Kidney (tissue), 14 donors: ENCODE measurements around the gene PSMB9. TPM values are rescaled to one million over a fixed set of nuclear protein-coding genes. Genes with fewer than 3 reads are reported as not detected.

ENCODE experiments used
- DNase-seq, 5 donors: peaks; one replicate each; pipeline ENCODE4 v3.0.0-alpha.2; 2013 to 2020
- FAIRE-seq: peaks from 2 replicates; lab custom pipeline; 2012; peaks lifted over from hg19 to GRCh38; lab: Jason Lieb, UNC
- H3K27ac ChIP-seq, 2 donors: one replicate each; pipeline ENCODE4 v1.7.0; 2013; ENCODE audit warnings: low read depth in 2 of 2, low read length in 2 of 2, inconsistent platforms in 1 of 2
- H3K27me3 ChIP-seq: one replicate; pipeline ENCODE4 v1.7.1; 2013; ENCODE audit warnings: low read length, inconsistent platforms; ENCODE audit not compliant: control insufficient read depth, insufficient read depth
- H3K36me3 ChIP-seq, 3 donors: one replicate each; pipeline versions ENCODE4 v1.7.0 to v1.7.1; 2013; ENCODE audit warnings: low read length in 3 of 3, control low read depth in 1 of 3, inconsistent platforms in 1 of 3; ENCODE audit not compliant: insufficient read depth in 3 of 3, control insufficient read depth in 2 of 3
- H3K4me1 ChIP-seq, 3 donors: one replicate each; pipeline versions ENCODE4 v1.7.0 to v1.7.1; 2013; ENCODE audit warnings: low read length in 3 of 3, inconsistent platforms in 1 of 3, low read depth in 1 of 3; ENCODE audit not compliant: control insufficient read depth in 2 of 3, insufficient read depth in 2 of 3
- H3K4me3 ChIP-seq, 3 donors: one replicate each; pipeline versions ENCODE4 v1.7.0 to v1.8.1; 2013; ENCODE audit warnings: low read length in 3 of 3, control low read depth in 1 of 3, inconsistent platforms in 1 of 3
- H3K9ac ChIP-seq, 3 donors: one replicate each; pipeline versions ENCODE4 v1.7.0 to v1.7.1; 2013; ENCODE audit warnings: low read length in 3 of 3, control low read depth in 1 of 3, inconsistent platforms in 1 of 3
- H3K9me3 ChIP-seq, 3 donors: one replicate each; pipeline versions ENCODE4 v1.7.0 to v1.7.1; 2013; ENCODE audit warnings: low read length in 3 of 3, control low read depth in 1 of 3, inconsistent platforms in 1 of 3; ENCODE audit not compliant: control insufficient read depth in 2 of 3, insufficient read depth in 1 of 3
- intact Hi-C: fragments of 100-400 bp; cut with DNase I; formaldehyde crosslinking; loops from one replicate; pipeline ENCODE4 v1.11.1; 2022
- polyA plus RNA-seq: library from polyadenylated mRNA; stranded (reverse); fragments of 350-450 nt; fragmentation: Illumina TruSeq; extraction: RNeasy Lipid Tissue Mini Kit (QIAGEN cat#74804); gene quantifications from one replicate; pipeline ENCODE4 v1.2.3, GENCODE V29; 2014; ENCODE audit warnings: low read depth, low replicate concordance; ENCODE audit not compliant: insufficient read depth
- total RNA-seq: library from RNA; stranded (reverse); fragmentation: NEBNext Ultra II Directional; extraction: Animal tissue kit (Norgen Biotek cat#: 25700); gene quantifications from one replicate; pipeline ENCODE4 v1.2.1, GENCODE V29; 2021
- TF ChIP-seq, protein P1 (sequence below): IDR thresholded peaks from 3 replicates; pipeline ENCODE4 v1.5.1; 2012; ENCODE audit warnings: mild to moderate bottlenecking, moderate library complexity, borderline replicate concordance; ENCODE audit not compliant: insufficient read depth; ENCODE audit errors: extremely low read depth
- donor health status: control.
- donor health status: control.
- donor health status: control.
- donor health status: control.
- donor health status: control.
- donor health status: DM: yes; HTN: yes; CAD: no.
- donor health status: Normal renal cell carcinoma (clear cell type).

Gene PSMB9
- total and polyA plus RNA-seq, 2 donors from 2014 or later: 52.8 to 56.6 TPM

DNA sequence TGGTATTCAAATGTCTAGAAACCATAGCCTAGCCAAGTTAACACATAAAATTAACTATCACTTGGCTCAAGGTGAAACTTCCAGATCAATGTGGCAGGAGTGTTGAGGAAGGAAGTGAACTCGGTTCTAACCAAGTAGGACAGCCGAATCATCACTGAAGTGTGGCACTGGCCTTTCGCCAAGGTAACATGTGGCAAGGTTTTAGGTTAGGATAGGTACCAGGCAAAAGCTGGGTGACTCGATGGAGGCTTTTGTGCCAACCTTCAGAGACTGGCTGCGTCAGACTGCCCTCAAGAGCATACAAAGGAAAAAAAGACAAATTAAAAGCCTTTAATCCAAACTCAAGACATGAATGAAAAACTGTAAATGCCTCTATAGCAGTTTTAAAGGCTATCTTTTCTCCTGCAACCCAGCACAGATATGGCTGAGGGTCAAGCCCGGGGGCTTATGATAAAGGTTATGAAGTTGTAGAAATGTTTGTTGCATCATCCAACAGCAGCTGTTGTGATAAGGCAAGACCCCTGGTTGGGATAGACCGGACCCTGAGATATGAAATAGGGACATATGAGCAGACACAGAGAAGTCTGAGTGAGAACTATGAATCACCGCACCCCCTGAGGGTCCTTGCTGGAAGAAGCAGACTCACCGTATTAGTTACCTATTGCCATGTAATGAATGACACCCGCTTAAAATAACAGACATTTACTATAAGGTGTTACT lies 11.9 kb downstream of the PSMB9 start:
- FAIRE-seq (no peak), DNase-seq (no peak)
- peaks cover 0 to 5% (median 0%) of the 10 kb centered on the region in 3 donors for H3K4me1 ChIP-seq
- intact Hi-C loops: no loop called here
- no peaks in the 10 kb centered on the region for H3K36me3 ChIP-seq
- TF ChIP-seq, protein P1, sequence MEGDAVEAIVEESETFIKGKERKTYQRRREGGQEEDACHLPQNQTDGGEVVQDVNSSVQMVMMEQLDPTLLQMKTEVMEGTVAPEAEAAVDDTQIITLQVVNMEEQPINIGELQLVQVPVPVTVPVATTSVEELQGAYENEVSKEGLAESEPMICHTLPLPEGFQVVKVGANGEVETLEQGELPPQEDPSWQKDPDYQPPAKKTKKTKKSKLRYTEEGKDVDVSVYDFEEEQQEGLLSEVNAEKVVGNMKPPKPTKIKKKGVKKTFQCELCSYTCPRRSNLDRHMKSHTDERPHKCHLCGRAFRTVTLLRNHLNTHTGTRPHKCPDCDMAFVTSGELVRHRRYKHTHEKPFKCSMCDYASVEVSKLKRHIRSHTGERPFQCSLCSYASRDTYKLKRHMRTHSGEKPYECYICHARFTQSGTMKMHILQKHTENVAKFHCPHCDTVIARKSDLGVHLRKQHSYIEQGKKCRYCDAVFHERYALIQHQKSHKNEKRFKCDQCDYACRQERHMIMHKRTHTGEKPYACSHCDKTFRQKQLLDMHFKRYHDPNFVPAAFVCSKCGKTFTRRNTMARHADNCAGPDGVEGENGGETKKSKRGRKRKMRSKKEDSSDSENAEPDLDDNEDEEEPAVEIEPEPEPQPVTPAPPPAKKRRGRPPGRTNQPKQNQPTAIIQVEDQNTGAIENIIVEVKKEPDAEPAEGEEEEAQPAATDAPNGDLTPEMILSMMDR: no peak
- H3K27ac ChIP-seq: no peak overlapping the region
- H3K27me3 ChIP-seq: peaks cover 4% of the 10 kb centered on the region
- H3K9me3 ChIP-seq: no peaks in the 10 kb centered on the region
- H3K4me3 ChIP-seq: no peak overlapping the region
- H3K9ac ChIP-seq: no peak overlapping the region

DNA sequence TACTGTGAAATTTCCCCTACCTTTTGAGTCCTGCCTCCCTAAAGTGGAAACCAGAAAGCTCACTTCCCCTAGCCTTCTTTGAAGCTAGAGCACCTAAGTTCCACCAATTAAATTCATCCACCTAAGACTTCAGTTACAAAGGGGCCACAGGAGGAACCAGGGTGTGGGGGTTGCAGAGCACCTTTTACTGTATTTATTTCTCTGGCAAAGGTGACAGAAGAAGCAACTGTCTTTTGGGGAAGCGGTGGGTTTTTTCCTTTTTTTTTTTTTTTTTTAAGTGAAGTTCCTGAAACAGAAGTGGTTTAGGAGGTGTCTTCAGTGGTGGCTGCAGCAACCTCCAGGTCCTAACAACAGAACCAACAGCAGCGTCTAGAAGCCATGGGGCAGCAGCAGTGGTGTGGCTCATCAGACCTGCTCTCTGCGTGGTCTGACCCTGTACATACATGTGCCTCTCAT lies 13.1 kb downstream of the PSMB9 start:
- H3K9me3 ChIP-seq: no peaks in the 10 kb centered on the region
- H3K36me3 ChIP-seq: no peaks in the 10 kb centered on the region
- no peak overlapping the region for H3K27ac ChIP-seq
- FAIRE-seq (no peak), DNase-seq (no peak)
- no peak overlapping the region for H3K4me3 ChIP-seq
- peaks cover 4% of the 10 kb centered on the region for H3K27me3 ChIP-seq
- peaks cover 0 to 2% (median 0%) of the 10 kb centered on the region in 3 donors for H3K4me1 ChIP-seq
- intact Hi-C loops: no loop called here
- H3K9ac ChIP-seq: no peak overlapping the region
- TF ChIP-seq, protein P1: no peak

DNA sequence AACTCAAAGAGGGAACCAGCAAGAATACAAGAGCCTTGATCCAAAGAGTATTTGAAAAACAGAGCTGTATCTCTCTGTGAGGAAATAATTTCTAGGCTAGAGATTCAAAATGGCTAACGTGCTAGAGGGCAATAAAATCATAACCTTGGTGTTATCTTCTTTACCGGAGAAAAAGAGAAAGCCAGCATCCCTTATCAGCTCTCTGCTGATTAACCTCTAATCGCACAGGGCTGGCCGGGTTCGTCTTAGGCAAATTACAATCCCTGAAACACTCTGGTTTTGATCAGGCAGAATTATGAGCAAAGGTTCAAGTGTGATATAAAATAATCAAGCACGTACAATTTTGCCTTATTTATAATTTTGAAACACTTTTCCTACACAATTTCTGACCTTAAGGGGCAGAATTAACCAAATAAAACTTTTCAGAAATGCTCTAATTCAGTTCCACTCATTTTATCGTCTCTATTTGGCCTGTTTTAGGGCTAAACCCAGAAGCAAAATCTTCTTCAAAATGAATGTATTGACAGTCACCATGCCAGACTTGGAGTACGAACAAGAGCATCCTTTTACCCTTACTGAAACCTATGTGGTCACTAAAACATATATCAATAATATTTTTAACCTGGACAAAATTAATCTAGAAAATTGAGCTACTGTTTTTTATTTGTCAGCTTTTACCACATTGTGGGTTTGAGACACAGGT lies 13.7 kb downstream of the PSMB9 start:
- no peak overlapping the region for H3K9ac ChIP-seq
- H3K4me3 ChIP-seq: no peak overlapping the region
- H3K4me1 ChIP-seq: peaks cover 0 to 2% (median 0%) of the 10 kb centered on the region in 3 donors
- H3K27ac ChIP-seq: no peak overlapping the region
- TF ChIP-seq, protein P1: no peak
- H3K27me3 ChIP-seq: peaks cover 4% of the 10 kb centered on the region
- no peaks in the 10 kb centered on the region for H3K36me3 ChIP-seq
- no peak for FAIRE-seq
- intact Hi-C loops: no loop called here
- H3K9me3 ChIP-seq: no peaks in the 10 kb centered on the region
- DNase-seq: no peak
